NCI-H2107 (cell line): ENCODE data around the gene GIGYF1.
"Not testable (repeated sequence)": the region's sequence is repeated elsewhere in the genome, so short reads cannot be mapped to it uniquely, and the experiment has no call there.

ENCODE experiments used
- DNase-seq: peaks from one replicate; lab custom pipeline; 2025; lab: John Stamatoyannopoulos, UW

The GIGYF1 gene

GRCh38 chr7:100706672-100707311 lies 12.7 kb upstream of the GIGYF1 start:
- no peak for DNase-seq

- DNase-seq: peak; percentile 99
These were observed 12.0 kb upstream of the GIGYF1 start, which contains the start of gene POP7 for GRCh38 chr7:100705753-100706671. TSS of gene POP7 (plus strand) at chr7:100706121. CDS start at chr7:100706831, 710 bp downstream.

GRCh38 chr7:100705320-100705752 lies 11.3 kb upstream of the GIGYF1 start:
- peak; percentile 44 for DNase-seq

- DNase-seq: not testable (repeated sequence)
These were observed 7.0 kb upstream of the GIGYF1 start for GRCh38 chr7:100701089-100701488.

GRCh38 chr7:100699018-100699417 lies 5.0 kb upstream of the GIGYF1 start:
- DNase-seq: no peak

- no peak for DNase-seq
These were observed 2.1 kb upstream of the GIGYF1 start for GRCh38 chr7:100696123-100696521.

- DNase-seq: no peak
These were observed 545 bp downstream of the GIGYF1 start for GRCh38 chr7:100693312-100694097.

- DNase-seq: no peak
These were observed 1.5 kb downstream of the GIGYF1 start for GRCh38 chr7:100692578-100692961.

- DNase-seq: peak; percentile 52
These were observed 2.1 kb downstream of the GIGYF1 start for GRCh38 chr7:100691676-100692577.

- no peak for DNase-seq
These were observed 4.6 kb downstream of the GIGYF1 start for GRCh38 chr7:100689230-100690135.

- no peak for DNase-seq
These were observed 5.7 kb downstream of the GIGYF1 start for GRCh38 chr7:100688326-100688860.

GRCh38 chr7:100687751-100688300 lies 6.2 kb downstream of the GIGYF1 start:
- no peak for DNase-seq

- DNase-seq: no peak
These were observed 6.8 kb downstream of the GIGYF1 start for GRCh38 chr7:100687261-100687660.

GRCh38 chr7:100686822-100687211 lies 7.2 kb downstream of the GIGYF1 start:
- no peak for DNase-seq

- DNase-seq: no peak
These were observed 7.7 kb downstream of the GIGYF1 start for GRCh38 chr7:100686201-100686821.

- no peak for DNase-seq
These were observed 8.4 kb downstream of the GIGYF1 start for GRCh38 chr7:100685631-100686145.

- no peak for DNase-seq
These were observed 8.9 kb downstream of the GIGYF1 start for GRCh38 chr7:100685049-100685605.

GRCh38 chr7:100684534-100685042 lies 9.5 kb downstream of the GIGYF1 start:
- no peak for DNase-seq
